Ishikawa (cell line): ENCODE results near the gene CSF3R.

Experiments used
- EP300 ChIP-seq: IDR thresholded peaks from 2 replicates; pipeline ENCODE4 v1.6.1; 2012; ENCODE audit warnings: borderline replicate concordance
- REST ChIP-seq: IDR thresholded peaks from 2 replicates; pipeline ENCODE4 v1.6.1; 2012; ENCODE audit warnings: low read depth, mild to moderate bottlenecking
- ZBTB7A ChIP-seq: IDR thresholded peaks from 2 replicates; pipeline ENCODE4 v1.6.1; 2012; ENCODE audit warnings: low read depth

GRCh38 chr1:36419140-36419539 is 63.6 kb downstream of the CSF3R start:
- TF ChIP-seq ZBTB7A = no peak
- no peak for TF ChIP-seq REST
- TF ChIP-seq EP300 = no peak
